ENCODE measurements around the gene QTRT2.

The QTRT2 gene

GRCh38 chr3:114056130-114057010 is at the start of gene QTRT2, which contains the start of gene CCDC191:
TSS of gene QTRT2 (plus strand) at chr3:114056737. CDS start at chr3:114065258, 8,521 bp downstream.
TSS of gene CCDC191 (minus strand) at chr3:114056526. CDS start at chr3:114056466, 60 bp downstream.
- DNase-seq (ENCODE audit: low read depth), result peak; percentile 100

GRCh38 chr3:114011059-114011797 is 45.3 kb upstream of the QTRT2 start:
- DNase-seq (ENCODE audit: low read depth), result no peak

GRCh38 chr3:114014211-114014610 is 42.3 kb upstream of the QTRT2 start:
- DNase-seq (ENCODE audit: low read depth), result no peak

GRCh38 chr3:114019486-114019885 is 37.1 kb upstream of the QTRT2 start:
- DNase-seq (ENCODE audit: low read depth), result no peak

- DNase-seq (ENCODE audit: low read depth), result no peak
Observed at GRCh38 chr3:114020907-114021306, 35.6 kb upstream of the QTRT2 start.

GRCh38 chr3:114022145-114022802 is 34.3 kb upstream of the QTRT2 start:
- no peak for DNase-seq (ENCODE audit: low read depth)

- DNase-seq (ENCODE audit: low read depth), result no peak
Observed at GRCh38 chr3:114025451-114025850, 31.1 kb upstream of the QTRT2 start.

- DNase-seq (ENCODE audit: low read depth), result no peak
Observed at GRCh38 chr3:114026331-114026730, 30.2 kb upstream of the QTRT2 start.

GRCh38 chr3:114033721-114034120 is 22.8 kb upstream of the QTRT2 start:
- DNase-seq (ENCODE audit: low read depth), result no peak

GRCh38 chr3:114034211-114034610 is 22.3 kb upstream of the QTRT2 start:
- no peak for DNase-seq (ENCODE audit: low read depth)

- peak; percentile 46 for DNase-seq (ENCODE audit: low read depth)
Observed at GRCh38 chr3:114034787-114035545, 21.6 kb upstream of the QTRT2 start.

- DNase-seq (ENCODE audit: low read depth), result no peak
Observed at GRCh38 chr3:114035896-114036295, 20.6 kb upstream of the QTRT2 start.

- DNase-seq (ENCODE audit: low read depth), result no peak
Observed at GRCh38 chr3:114043205-114043604, 13.3 kb upstream of the QTRT2 start.

- DNase-seq (ENCODE audit: low read depth), result no peak
Observed at GRCh38 chr3:114052216-114052615, 4.3 kb upstream of the QTRT2 start.

GRCh38 chr3:114057011-114057347 is 442 bp downstream of the QTRT2 start:
- DNase-seq (ENCODE audit: low read depth), result no peak

GRCh38 chr3:114058646-114059045 is 2.1 kb downstream of the QTRT2 start:
- DNase-seq (ENCODE audit: low read depth), result peak; percentile 58

- no peak for DNase-seq (ENCODE audit: low read depth)
Observed at GRCh38 chr3:114060906-114061655, 4.5 kb downstream of the QTRT2 start.

GRCh38 chr3:114067804-114068203 is 11.3 kb downstream of the QTRT2 start:
- no peak for DNase-seq (ENCODE audit: low read depth)

GRCh38 chr3:114068336-114068735 is 11.8 kb downstream of the QTRT2 start:
- no peak for DNase-seq (ENCODE audit: low read depth)

GRCh38 chr3:114071786-114072185 is 15.2 kb downstream of the QTRT2 start:
- DNase-seq (ENCODE audit: low read depth), result no peak

GRCh38 chr3:114076711-114077110 is 20.2 kb downstream of the QTRT2 start:
- DNase-seq (ENCODE audit: low read depth), result no peak

Measured in ELR (cell line).